Prostate gland (tissue), 2 donors: ENCODE data around the gene LYPLAL1.

Experiments used
- CTCF ChIP-seq, 4 experiments: fragments of 200-600 bp in 2 of 4; fragments of 450-650 bp in 2 of 4; sonication (generic) in 2 of 4; IDR thresholded peaks; 1 replicate in 3 of 4; 2 replicates in 1 of 4; pipeline ENCODE4 v1.5.1; 2016 to 2019; ENCODE audit warnings: antibody characterized with exemption in 4 of 4, mild to moderate bottlenecking in 2 of 4, moderate library complexity in 2 of 4
- POLR2A ChIP-seq: fragments of 450-650 bp; IDR thresholded peaks from one replicate; pipeline ENCODE4 v1.6.1; 2016; ENCODE audit warnings: antibody characterized with exemption, mild to moderate bottlenecking

GRCh38 chr1:219125342-219125741 is 48.3 kb upstream of the LYPLAL1 start:
- TF ChIP-seq POLR2A (no peak), CTCF (IDR thresholded peaks at IDR 0.05) (no peak)
